ENCODE data around the gene CPD.

- TF ChIP-seq CTCF (IDR thresholded peaks at IDR 0.05), result no peak
- no peak for TF ChIP-seq POLR2A (IDR thresholded peaks at IDR 0.05)
- no peak for TF ChIP-seq EP300 (IDR thresholded peaks at IDR 0.05)
Observed at GRCh38 chr17:30482555-30482954, 103.8 kb downstream of the CPD start.

All from sigmoid colon (tissue), 4 donors.